ENCODE data around the gene UNC5B. TPM values are rescaled to one million over a fixed set of nuclear protein-coding genes. Genes with fewer than 3 reads are reported as not detected.

UNC5B gene
- polyA plus RNA-seq, 3 donors: 0.04 to 0.72 TPM; not detected in 1

DNA sequence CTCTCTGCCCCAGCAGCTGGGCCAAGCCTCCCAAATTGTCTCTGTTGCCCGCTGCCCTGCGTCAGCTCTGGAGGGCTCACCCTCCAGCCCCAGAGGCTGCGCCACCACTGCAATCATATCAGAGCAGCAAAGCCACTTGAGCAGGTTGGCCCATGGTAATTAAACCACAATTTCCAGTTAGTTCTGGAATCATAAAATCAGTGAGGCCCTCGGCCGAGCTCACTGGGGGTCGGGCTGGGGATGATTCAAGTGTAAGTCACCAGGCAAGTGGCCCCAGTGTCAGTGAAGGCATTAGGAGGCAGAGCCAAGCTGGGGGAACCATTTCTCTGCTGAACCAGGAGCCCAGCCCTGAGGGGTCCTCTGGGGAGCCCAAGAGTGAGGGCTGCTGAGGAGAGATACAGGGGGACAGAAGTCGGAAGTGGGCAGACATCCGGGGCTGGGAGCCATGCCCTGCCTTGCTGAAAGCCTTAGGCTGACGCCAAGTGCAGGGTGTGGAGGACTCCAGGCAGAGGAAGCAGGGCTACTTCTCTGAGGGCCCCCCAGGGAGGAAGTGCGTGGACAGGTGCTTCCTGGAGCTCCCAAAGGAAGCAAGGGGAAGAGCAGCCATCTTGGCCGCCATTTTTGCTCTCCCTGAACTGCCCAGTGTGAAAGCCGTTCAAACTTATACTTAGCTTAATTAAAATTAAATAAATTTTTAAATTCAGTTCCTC lies 77.2 kb downstream of the UNC5B start:
- TF ChIP-seq, protein P1, sequence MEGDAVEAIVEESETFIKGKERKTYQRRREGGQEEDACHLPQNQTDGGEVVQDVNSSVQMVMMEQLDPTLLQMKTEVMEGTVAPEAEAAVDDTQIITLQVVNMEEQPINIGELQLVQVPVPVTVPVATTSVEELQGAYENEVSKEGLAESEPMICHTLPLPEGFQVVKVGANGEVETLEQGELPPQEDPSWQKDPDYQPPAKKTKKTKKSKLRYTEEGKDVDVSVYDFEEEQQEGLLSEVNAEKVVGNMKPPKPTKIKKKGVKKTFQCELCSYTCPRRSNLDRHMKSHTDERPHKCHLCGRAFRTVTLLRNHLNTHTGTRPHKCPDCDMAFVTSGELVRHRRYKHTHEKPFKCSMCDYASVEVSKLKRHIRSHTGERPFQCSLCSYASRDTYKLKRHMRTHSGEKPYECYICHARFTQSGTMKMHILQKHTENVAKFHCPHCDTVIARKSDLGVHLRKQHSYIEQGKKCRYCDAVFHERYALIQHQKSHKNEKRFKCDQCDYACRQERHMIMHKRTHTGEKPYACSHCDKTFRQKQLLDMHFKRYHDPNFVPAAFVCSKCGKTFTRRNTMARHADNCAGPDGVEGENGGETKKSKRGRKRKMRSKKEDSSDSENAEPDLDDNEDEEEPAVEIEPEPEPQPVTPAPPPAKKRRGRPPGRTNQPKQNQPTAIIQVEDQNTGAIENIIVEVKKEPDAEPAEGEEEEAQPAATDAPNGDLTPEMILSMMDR (IDR thresholded peaks at IDR 0.05): no peak
- no peak for DNase-seq
- H3K4me1 Mint-ChIP-seq: peaks cover 13% of the 10 kb centered on the region
- Histone ChIP-seq H3K27me3 (ENCODE audit: control insufficient read depth in 2 of 2, insufficient read depth in 2 of 2, low read length in 2 of 2) (no peaks in the 10 kb centered on the region), H3K4me3 (replicated peaks in 1 of 3; ENCODE audit: low read depth in 2 of 3, low read length in 3 of 3) (no peak overlapping the region), H3K79me2 (ENCODE audit: insufficient read depth, low read length) (no peaks in the 10 kb centered on the region), H4K20me1 (ENCODE audit: insufficient read depth, low read length) (no peaks in the 10 kb centered on the region), H3K27ac (ENCODE audit: low read depth in 1 of 2, low read length in 2 of 2) (no peak overlapping the region), H3K9ac (ENCODE audit: insufficient read depth, low read length, poor library complexity, severe bottlenecking) (no peak overlapping the region), H3K9me3 (replicated peaks in 1 of 2; ENCODE audit: control insufficient read depth in 1 of 2, insufficient read depth in 1 of 2, low read length in 2 of 2) (no peaks in the 10 kb centered on the region), H3K36me3 (replicated peaks in 1 of 2; ENCODE audit: control insufficient read depth in 1 of 2, insufficient read depth in 2 of 2, low read length in 2 of 2) (no peaks in the 10 kb centered on the region), H3K4me2 (replicated peaks; ENCODE audit: extremely low read depth, low read length, poor library complexity, severe bottlenecking) (no peak overlapping the region), H3K4me1 (ENCODE audit: control insufficient read depth in 1 of 2, insufficient read depth in 2 of 2, low read length in 2 of 2) (peaks cover 0 to 2% of the 10 kb centered on the region in 2 donors), H2AFZ (ENCODE audit: insufficient read depth, low read depth, low read length, poor library complexity, severe bottlenecking) (peak overlapping the region; percentile 41)
- peak overlapping the region in 1 of 7 donors; percentile 23 for H3K27ac Mint-ChIP-seq
- WGBS (ENCODE audit: insufficient coverage): 45% methylated on average over 9 of the region's 12 CpGs
- peaks cover 0 to 8% (median 0%) of the 10 kb centered on the region in 3 donors for H3K27me3 Mint-ChIP-seq (ENCODE audit: low read depth in 3 of 3)
- H3K36me3 Mint-ChIP-seq: no peaks in the 10 kb centered on the region
- intact Hi-C loops (cut with micrococcal nuclease): loop anchor here in 1 of 2 donors (5.0 kb wide), 1 partner anchor 362 kb away; no protein-coding TSS in a partner anchor
- no peaks in the 10 kb centered on the region for H3K9me3 Mint-ChIP-seq
- H3K4me3 Mint-ChIP-seq: no peak overlapping the region

DNA sequence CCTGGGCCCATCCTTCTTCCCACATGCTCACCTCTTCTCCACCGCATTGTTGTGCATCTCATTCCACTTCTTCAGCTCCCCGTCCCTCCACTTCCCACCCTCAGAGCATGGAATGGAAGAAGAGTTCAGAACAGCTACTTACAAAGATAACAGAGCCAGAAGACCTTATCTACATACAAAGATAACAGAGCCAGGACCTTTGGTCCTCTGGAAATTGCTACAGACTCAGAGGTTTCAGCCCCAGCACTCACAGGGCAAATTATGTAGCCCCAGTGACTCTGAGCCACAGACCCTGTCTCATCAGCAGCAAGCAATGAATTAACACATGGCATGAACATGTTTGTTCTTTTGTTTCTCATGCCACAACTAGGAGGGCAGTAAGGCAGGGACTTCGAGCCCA lies 78.0 kb downstream of the UNC5B start:
- no peaks in the 10 kb centered on the region for H3K9me3 Mint-ChIP-seq
- Histone ChIP-seq H3K36me3 (replicated peaks in 1 of 2; ENCODE audit: control insufficient read depth in 1 of 2, insufficient read depth in 2 of 2, low read length in 2 of 2) (no peaks in the 10 kb centered on the region), H3K27me3 (ENCODE audit: control insufficient read depth in 2 of 2, insufficient read depth in 2 of 2, low read length in 2 of 2) (no peaks in the 10 kb centered on the region), H3K9me3 (replicated peaks in 1 of 2; ENCODE audit: control insufficient read depth in 1 of 2, insufficient read depth in 1 of 2, low read length in 2 of 2) (no peaks in the 10 kb centered on the region), H3K9ac (ENCODE audit: insufficient read depth, low read length, poor library complexity, severe bottlenecking) (no peak overlapping the region), H3K4me2 (replicated peaks; ENCODE audit: extremely low read depth, low read length, poor library complexity, severe bottlenecking) (no peak overlapping the region), H3K4me1 (ENCODE audit: control insufficient read depth in 1 of 2, insufficient read depth in 2 of 2, low read length in 2 of 2) (peaks cover 0 to 2% of the 10 kb centered on the region in 2 donors), H3K79me2 (ENCODE audit: insufficient read depth, low read length) (no peaks in the 10 kb centered on the region), H3K4me3 (replicated peaks in 1 of 3; ENCODE audit: low read depth in 2 of 3, low read length in 3 of 3) (no peak overlapping the region), H2AFZ (ENCODE audit: insufficient read depth, low read depth, low read length, poor library complexity, severe bottlenecking) (no peak overlapping the region), H3K27ac (ENCODE audit: low read depth in 1 of 2, low read length in 2 of 2) (no peak overlapping the region), H4K20me1 (ENCODE audit: insufficient read depth, low read length) (no peaks in the 10 kb centered on the region)
- no peaks in the 10 kb centered on the region for H3K36me3 Mint-ChIP-seq
- H3K4me3 Mint-ChIP-seq: no peak overlapping the region
- TF ChIP-seq, protein P1 (IDR thresholded peaks at IDR 0.05): no peak
- intact Hi-C loops (cut with micrococcal nuclease): no loop called here
- peaks cover 13% of the 10 kb centered on the region for H3K4me1 Mint-ChIP-seq
- no peak for DNase-seq
- 100% methylated on average over 3 of the region's 3 CpGs for WGBS (ENCODE audit: insufficient coverage)
- H3K27ac Mint-ChIP-seq: no peak overlapping the region
- H3K27me3 Mint-ChIP-seq (ENCODE audit: low read depth in 3 of 3): peaks cover 0 to 8% (median 0%) of the 10 kb centered on the region in 3 donors

Data from CD14-positive monocyte (primary cell).